ENCODE measurements around the gene SSU72. TPM values are rescaled to one million over a fixed set of nuclear protein-coding genes. Genes with fewer than 3 reads are reported as not detected.

SSU72 gene
- total RNA-seq, 1 donor from 2014 or later: 137 TPM

DNA sequence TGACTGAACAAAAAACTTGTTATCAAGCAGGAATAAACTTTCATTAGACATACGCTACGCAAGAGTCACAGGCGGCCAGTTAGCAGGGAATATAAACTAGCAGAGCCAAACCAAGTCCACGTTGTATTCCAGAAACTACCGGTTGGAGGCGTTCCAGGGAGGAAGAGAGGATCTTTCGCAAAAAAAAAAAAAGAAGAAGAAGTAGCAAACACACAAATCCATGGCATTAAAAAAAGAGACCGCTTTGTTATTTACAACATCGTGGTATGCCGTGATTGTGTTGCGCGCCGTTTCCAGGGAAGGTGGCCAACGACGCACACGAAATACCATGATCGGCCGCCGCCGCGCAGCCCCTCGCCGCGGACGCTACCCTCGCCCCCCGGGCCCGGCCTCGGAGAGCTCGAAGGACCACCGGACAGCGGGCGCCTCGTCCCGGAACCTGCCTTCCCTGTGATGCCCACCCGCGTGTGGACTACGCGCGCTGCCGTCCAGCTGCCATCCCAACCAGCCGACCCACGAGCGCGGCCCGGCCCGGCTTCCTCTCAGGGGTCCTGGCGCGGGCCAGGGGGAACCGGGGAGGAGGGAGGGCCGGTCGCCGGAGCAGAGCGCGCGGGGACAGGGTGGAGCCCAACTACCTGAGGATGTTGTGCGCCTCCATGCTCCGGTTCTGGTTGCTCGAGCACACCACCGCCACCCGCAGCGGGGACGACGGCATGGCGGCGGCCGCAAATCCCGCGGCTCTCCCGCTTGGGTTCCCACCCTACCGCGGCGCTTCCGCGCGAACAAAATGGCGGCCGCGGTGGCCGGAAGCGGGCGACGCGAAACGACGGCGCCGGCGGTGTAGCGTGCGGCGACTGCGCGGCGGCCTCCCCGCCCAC, 581 bp downstream of the SSU72 start:
- intact Hi-C loops (cut with micrococcal nuclease): loop anchor here (1.0 to 2.0 kb wide), 4 partner anchors 40 to 103 kb away; partner anchors contain the start of genes ATAD3A, ATAD3B and CDK11B
- Mint-ChIP-seq H3K9me3 (no peaks in the 10 kb centered on the region), H3K4me1 (ENCODE audit: low read depth) (peaks cover 21% of the 10 kb centered on the region), H3K27me3 (ENCODE audit: insufficient read depth) (peaks cover under 1% of the 10 kb centered on the region), H3K36me3 (ENCODE audit: low read depth) (peaks cover 22% of the 10 kb centered on the region), H3K27ac (peak overlapping the region; percentile 98), H3K4me3 (peak overlapping the region; percentile 95)
- DNase-seq (ENCODE audit: low spot score): peak; percentile 75

DNA sequence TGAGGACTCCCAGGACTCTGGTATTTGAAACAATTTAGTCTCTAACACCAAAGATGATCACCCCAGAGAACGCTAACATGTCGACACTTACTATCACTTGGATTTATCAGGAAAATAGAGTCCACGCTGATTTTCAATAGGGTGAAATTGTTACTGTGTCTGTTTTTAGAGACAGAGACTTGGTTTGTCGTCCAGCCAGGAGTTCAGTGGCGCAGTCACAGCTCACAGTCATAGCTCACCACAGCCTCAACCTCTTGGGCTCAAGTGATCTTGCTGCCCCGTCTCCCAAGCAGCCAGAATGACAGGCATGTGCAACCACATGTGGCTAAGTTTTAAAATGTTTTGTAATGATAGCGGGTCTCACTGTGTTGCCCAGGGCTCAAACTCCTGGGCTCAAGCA, 5.3 kb downstream of the SSU72 start:
- Mint-ChIP-seq H3K4me1 (ENCODE audit: low read depth) (peaks cover 21% of the 10 kb centered on the region), H3K27me3 (ENCODE audit: insufficient read depth) (no peaks in the 10 kb centered on the region), H3K4me3 (no peak overlapping the region), H3K36me3 (ENCODE audit: low read depth) (peaks cover 35% of the 10 kb centered on the region), H3K27ac (no peak overlapping the region), H3K9me3 (no peaks in the 10 kb centered on the region)
- intact Hi-C loops (cut with micrococcal nuclease): no loop called here
- no peak for DNase-seq (ENCODE audit: low spot score)

DNA sequence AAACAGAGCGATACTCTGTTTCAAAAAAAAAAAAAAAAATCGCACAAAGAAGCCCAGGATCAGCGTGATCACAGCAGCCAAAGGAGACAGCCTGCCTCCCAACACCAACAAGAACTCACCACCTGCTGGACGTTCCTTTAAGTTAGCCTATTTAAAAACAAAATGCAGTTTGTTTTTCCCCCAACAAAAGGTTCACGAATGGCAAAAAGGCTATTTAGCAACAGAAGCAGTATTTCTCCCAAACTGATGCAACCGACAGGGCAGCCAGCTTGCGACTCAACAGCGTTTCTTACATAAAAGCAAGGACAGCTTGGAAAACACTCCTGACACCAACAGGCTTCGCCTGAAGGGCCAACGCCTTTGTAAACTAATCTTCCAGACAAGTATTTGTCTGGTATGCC, 6.8 kb downstream of the SSU72 start:
- Mint-ChIP-seq H3K36me3 (ENCODE audit: low read depth) (peaks cover 37% of the 10 kb centered on the region), H3K9me3 (no peaks in the 10 kb centered on the region), H3K27ac (no peak overlapping the region), H3K4me3 (no peak overlapping the region), H3K4me1 (ENCODE audit: low read depth) (peaks cover 22% of the 10 kb centered on the region), H3K27me3 (ENCODE audit: insufficient read depth) (no peaks in the 10 kb centered on the region)
- intact Hi-C loops (cut with micrococcal nuclease): no loop called here
- DNase-seq (ENCODE audit: low spot score): no peak

DNA sequence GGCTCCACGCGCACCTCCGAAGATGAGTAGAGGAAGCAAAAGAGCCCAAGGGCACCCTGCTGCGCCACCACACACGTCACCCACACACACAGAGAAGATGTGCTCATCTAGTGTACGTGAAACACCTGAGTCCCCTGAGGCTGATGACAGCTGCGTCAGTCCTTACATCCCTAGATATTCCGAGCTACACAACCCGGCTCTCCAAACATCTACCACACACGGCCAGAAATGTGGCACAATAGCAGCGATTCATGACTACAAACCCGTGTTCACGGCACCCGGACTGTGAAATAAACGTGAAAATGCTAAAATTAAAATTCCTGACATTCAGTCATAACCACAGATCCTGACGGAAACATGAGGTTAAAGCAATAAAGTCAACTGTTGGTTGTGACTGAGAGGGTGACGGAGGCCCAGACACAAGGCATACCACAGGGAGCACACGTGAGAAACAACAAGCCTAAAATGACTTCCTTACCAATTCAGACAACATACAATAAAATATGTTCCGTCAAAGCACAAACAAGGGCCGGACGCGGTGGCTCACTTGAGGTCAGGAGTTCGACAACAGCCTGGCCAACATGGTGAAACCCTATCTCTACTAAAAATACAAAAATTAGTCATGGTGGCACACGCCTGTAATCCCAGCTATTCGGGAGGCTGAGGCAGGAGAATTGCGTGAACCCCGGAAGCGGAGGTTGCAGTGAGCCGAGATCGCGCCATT, 7.3 kb downstream of the SSU72 start:
- peaks cover 22% of the 10 kb centered on the region for H3K4me1 Mint-ChIP-seq (ENCODE audit: low read depth)
- no peak overlapping the region for H3K27ac Mint-ChIP-seq
- H3K27me3 Mint-ChIP-seq (ENCODE audit: insufficient read depth): no peaks in the 10 kb centered on the region
- DNase-seq (ENCODE audit: low spot score): no peak
- H3K36me3 Mint-ChIP-seq (ENCODE audit: low read depth): peaks cover 38% of the 10 kb centered on the region
- no peak overlapping the region for H3K4me3 Mint-ChIP-seq
- intact Hi-C loops (cut with micrococcal nuclease): no loop called here
- no peaks in the 10 kb centered on the region for H3K9me3 Mint-ChIP-seq

DNA sequence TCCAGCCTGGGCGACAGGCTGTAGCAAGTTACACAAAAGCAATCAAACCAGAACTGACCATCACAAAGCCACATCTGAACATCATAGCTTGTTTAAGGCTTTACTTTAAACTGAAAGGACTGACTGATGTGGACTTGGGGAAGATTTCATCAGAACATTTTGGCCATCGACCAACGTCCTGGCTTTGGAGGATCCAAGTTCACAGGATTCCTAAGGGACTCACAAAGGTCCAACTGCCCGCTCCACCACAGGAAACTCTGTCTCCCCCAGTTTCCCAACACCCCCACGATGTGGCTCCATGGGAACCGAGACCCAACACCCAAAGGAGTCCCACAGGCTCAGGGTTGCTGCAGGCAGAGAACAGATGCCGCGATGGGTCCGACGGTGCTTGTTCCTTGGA, 9.3 kb downstream of the SSU72 start:
- H3K9me3 Mint-ChIP-seq: no peaks in the 10 kb centered on the region
- no peaks in the 10 kb centered on the region for H3K27me3 Mint-ChIP-seq (ENCODE audit: insufficient read depth)
- H3K4me1 Mint-ChIP-seq (ENCODE audit: low read depth): peaks cover 17% of the 10 kb centered on the region
- H3K27ac Mint-ChIP-seq: no peak overlapping the region
- peaks cover 38% of the 10 kb centered on the region for H3K36me3 Mint-ChIP-seq (ENCODE audit: low read depth)
- no peak overlapping the region for H3K4me3 Mint-ChIP-seq
- DNase-seq (ENCODE audit: low spot score): no peak
- intact Hi-C loops (cut with micrococcal nuclease): no loop called here

DNA sequence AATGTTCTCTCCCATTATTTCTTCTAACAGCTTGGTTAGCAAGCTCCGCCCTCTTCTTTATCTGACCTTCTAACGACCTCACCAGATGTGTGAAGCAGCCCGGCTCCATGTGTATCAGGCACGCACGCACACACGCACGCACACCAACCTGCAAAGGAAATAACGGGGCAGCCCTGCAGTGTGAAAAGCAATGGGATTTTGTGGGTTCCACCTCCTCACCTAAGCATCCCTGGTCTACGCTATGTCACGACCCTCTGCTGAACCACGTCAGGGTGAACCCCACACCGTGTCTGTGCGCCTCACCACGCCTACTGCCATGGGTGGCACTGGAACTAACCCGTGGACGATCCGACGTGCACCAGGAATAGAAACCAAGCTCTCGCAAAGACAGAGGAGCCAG, 10.4 kb downstream of the SSU72 start:
- Mint-ChIP-seq H3K36me3 (ENCODE audit: low read depth) (peaks cover 29% of the 10 kb centered on the region), H3K9me3 (no peaks in the 10 kb centered on the region), H3K27ac (no peak overlapping the region), H3K27me3 (ENCODE audit: insufficient read depth) (no peaks in the 10 kb centered on the region), H3K4me1 (ENCODE audit: low read depth) (peaks cover 12% of the 10 kb centered on the region), H3K4me3 (no peak overlapping the region)
- intact Hi-C loops (cut with micrococcal nuclease): no loop called here
- DNase-seq (ENCODE audit: low spot score): no peak

DNA sequence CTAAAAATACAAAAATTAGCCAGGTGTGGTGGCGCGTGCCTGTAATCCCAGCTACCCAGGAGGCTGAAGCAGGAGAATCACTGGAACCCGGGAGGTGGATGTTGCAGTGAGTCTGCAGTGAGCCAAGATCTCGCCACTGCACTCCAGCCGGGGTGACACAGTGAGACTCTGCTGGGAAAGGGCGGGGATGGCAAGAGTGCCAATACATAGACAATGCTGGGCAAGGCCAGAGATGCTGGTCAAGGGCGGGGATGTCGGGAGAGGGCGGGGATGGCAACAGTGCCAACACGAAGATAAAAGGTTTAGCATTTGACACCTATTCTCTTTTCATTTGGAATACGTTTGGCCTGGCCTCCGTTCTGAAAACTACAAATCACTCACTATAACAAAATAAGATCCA, 11.0 kb downstream of the SSU72 start:
- intact Hi-C loops (cut with micrococcal nuclease): no loop called here
- Mint-ChIP-seq H3K4me1 (ENCODE audit: low read depth) (peaks cover 12% of the 10 kb centered on the region), H3K9me3 (no peaks in the 10 kb centered on the region), H3K36me3 (ENCODE audit: low read depth) (peaks cover 27% of the 10 kb centered on the region), H3K27me3 (ENCODE audit: insufficient read depth) (no peaks in the 10 kb centered on the region), H3K27ac (no peak overlapping the region), H3K4me3 (no peak overlapping the region)
- DNase-seq (ENCODE audit: low spot score): no peak

DNA sequence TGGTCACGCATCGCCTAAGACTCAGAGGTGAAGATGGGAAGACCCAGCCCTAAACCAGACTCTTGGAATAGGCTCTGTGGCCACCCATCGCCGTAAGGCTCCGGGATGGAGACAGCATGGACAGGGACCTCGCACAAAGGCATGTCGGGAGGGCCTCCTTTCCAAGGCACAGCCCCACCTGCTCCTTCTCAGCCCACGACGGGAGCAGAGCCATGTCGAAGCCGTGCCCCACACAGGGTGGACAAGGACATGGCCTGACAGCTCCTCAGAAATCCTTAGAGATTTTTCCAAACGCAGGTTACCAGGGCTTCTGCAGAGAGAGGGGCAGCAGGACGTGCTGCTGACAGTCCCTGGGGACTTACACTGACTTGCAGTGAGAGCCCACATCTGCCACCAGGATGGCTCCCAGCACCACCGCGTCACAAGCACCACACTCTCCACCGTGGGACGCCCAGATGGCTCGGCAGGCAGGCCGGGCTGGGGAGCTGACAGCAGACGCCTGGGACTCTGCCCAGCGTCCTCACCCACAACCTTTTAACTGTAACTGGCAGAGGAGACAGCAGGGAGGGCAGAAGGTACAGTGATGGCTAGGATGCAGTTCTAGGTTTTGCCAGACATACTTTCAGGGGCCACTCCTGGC, 12.0 kb downstream of the SSU72 start:
- Mint-ChIP-seq H3K36me3 (ENCODE audit: low read depth) (peaks cover 27% of the 10 kb centered on the region), H3K4me1 (ENCODE audit: low read depth) (peaks cover 12% of the 10 kb centered on the region), H3K27me3 (ENCODE audit: insufficient read depth) (no peaks in the 10 kb centered on the region), H3K4me3 (no peak overlapping the region), H3K27ac (no peak overlapping the region), H3K9me3 (no peaks in the 10 kb centered on the region)
- DNase-seq (ENCODE audit: low spot score): no peak
- intact Hi-C loops (cut with micrococcal nuclease): no loop called here

DNA sequence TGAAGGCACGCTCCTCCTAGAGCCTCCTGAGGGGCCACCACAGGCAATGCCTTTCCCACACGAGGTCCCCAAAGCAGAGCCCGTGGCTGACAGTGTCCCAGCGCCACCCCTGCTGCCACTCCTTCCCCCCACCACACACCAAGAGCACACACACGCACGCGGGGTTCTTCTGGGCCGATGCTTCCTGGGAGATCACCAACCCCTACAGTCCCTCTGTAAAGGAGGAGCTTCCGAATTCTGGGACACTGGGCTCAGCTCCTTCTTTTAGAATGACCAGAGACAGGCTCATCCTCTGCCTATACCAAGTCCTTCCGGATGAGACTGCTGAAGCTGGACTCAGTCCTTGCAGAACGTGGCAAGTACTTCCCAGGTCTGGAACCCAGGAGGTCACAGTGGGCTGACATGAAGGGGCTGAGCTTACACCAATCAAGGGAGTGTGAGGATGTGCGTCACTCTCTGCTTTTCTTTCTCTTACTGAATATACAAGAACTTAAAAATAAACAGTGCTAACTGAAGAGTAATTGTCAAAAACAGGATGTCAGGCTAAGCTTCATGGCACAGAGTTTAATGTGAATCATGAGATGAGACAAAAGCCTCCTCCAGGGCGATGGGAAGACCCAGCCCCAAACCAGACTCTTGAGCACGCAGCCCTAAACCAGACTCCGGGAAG, 12.7 kb downstream of the SSU72 start:
- intact Hi-C loops (cut with micrococcal nuclease): no loop called here
- Mint-ChIP-seq H3K36me3 (ENCODE audit: low read depth) (peaks cover 24% of the 10 kb centered on the region), H3K27me3 (ENCODE audit: insufficient read depth) (no peaks in the 10 kb centered on the region), H3K4me1 (ENCODE audit: low read depth) (peaks cover 7% of the 10 kb centered on the region), H3K27ac (no peak overlapping the region), H3K9me3 (no peaks in the 10 kb centered on the region), H3K4me3 (no peak overlapping the region)
- no peak for DNase-seq (ENCODE audit: low spot score)

DNA sequence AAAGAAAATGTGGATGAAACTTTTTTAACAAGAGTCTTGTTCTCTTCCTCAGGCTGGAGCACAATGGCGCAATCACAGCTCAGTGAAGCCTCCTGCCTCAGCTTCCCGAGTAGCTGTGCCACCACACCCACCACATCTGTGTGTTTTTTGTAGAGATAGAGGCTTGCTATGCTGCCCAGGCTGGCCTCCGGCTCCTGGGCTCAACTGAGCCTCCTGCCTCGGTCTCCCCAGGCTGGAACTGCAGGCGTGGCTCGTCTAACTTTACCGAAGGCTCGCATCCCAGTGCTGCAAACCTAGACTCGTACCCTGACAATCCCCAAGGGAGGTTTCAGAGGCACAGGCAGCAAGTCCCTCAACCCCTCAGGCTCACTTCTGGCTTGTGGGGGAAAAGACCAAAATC, 14.5 kb downstream of the SSU72 start:
- H3K27ac Mint-ChIP-seq: no peak overlapping the region
- no peaks in the 10 kb centered on the region for H3K9me3 Mint-ChIP-seq
- no peak overlapping the region for H3K4me3 Mint-ChIP-seq
- DNase-seq (ENCODE audit: low spot score): no peak
- intact Hi-C loops (cut with micrococcal nuclease): no loop called here
- H3K27me3 Mint-ChIP-seq (ENCODE audit: insufficient read depth): no peaks in the 10 kb centered on the region
- H3K36me3 Mint-ChIP-seq (ENCODE audit: low read depth): peaks cover 21% of the 10 kb centered on the region
- H3K4me1 Mint-ChIP-seq (ENCODE audit: low read depth): peaks cover 7% of the 10 kb centered on the region

DNA sequence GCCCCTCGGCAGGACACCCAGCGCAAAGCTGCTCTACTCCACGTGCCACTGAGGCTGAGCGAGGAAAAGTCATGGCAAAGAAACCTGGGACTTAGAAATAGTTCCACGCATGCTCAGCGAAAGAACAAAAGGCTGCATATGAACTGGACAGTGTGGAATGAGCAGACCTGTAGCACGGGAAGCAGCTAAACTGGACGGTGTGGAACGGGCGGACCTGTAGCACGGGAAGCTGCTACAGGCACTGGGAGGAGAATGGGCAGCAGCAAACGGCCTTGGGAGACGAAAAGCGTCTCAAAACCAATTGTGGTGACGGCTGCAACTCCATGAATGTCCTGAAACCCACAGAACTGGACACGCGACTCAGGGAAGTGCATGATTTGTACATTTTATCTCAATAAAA, 15.6 kb downstream of the SSU72 start:
- Mint-ChIP-seq H3K27me3 (ENCODE audit: insufficient read depth) (no peaks in the 10 kb centered on the region), H3K9me3 (no peaks in the 10 kb centered on the region), H3K4me1 (ENCODE audit: low read depth) (peaks cover 4% of the 10 kb centered on the region), H3K36me3 (ENCODE audit: low read depth) (peaks cover 12% of the 10 kb centered on the region), H3K4me3 (no peak overlapping the region), H3K27ac (no peak overlapping the region)
- intact Hi-C loops (cut with micrococcal nuclease): no loop called here
- no peak for DNase-seq (ENCODE audit: low spot score)

DNA sequence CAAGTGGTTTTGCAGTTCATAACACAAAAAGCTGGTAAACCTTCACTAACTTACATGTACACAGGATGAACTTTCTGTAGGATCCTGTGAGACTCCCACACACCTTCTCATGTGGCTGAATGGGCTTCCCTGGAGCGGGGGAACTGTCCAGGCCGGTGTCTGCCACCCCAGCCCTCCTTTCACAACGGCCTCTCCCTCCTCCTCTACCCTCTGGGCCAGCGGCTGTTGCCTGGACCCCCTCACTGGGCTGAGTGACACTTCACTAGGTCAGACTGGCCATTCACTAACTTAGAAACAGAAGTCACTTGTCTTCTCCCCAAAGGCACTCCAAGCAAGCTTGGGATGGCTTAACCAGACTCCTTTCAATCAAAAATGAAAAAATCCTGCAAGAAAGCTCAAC, 16.1 kb downstream of the SSU72 start:
- H3K36me3 Mint-ChIP-seq (ENCODE audit: low read depth): peaks cover 8% of the 10 kb centered on the region
- no peak for DNase-seq (ENCODE audit: low spot score)
- no peaks in the 10 kb centered on the region for H3K4me1 Mint-ChIP-seq (ENCODE audit: low read depth)
- intact Hi-C loops (cut with micrococcal nuclease): no loop called here
- H3K27ac Mint-ChIP-seq: no peak overlapping the region
- H3K27me3 Mint-ChIP-seq (ENCODE audit: insufficient read depth): no peaks in the 10 kb centered on the region
- no peak overlapping the region for H3K4me3 Mint-ChIP-seq
- no peaks in the 10 kb centered on the region for H3K9me3 Mint-ChIP-seq
